ENCODE results near the gene AAK1.
"Not testable (repeated sequence)": the region's sequence is repeated elsewhere in the genome, so short reads cannot be mapped to it uniquely, and the experiment has no call there.

Gene AAK1

GRCh38 chr2:69570474-69570873, 73.1 kb downstream of the AAK1 start:
- DNase-seq, result no peak

- DNase-seq, result no peak
Measured at GRCh38 chr2:69567909-69568300, 75.6 kb downstream of the AAK1 start.

- no peak for DNase-seq
Measured at GRCh38 chr2:69567157-69567908, 76.2 kb downstream of the AAK1 start.

DNA sequence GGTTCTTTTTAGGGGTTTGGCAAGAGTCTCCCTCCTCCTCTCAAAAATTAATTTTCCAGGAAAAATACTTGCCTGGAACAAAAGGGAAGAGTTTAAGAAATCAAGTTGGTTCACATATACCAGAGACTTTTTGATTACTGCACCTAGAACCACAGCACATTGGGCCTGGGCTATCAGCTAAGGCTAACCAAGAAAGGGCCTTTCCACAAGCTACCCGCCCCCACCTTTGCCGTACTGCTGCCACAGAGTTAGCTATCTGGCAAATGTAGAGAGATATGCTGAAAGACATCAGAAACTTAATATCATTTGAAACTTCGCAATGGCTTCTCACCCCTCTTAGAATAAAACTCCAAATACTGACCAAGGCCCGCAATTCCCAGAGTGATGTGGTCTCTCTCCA, 76.9 kb downstream of the AAK1 start:
- no peak for DNase-seq

- DNase-seq, result peak; percentile 69
Measured at GRCh38 chr2:69565431-69565839, 78.1 kb downstream of the AAK1 start.

DNA sequence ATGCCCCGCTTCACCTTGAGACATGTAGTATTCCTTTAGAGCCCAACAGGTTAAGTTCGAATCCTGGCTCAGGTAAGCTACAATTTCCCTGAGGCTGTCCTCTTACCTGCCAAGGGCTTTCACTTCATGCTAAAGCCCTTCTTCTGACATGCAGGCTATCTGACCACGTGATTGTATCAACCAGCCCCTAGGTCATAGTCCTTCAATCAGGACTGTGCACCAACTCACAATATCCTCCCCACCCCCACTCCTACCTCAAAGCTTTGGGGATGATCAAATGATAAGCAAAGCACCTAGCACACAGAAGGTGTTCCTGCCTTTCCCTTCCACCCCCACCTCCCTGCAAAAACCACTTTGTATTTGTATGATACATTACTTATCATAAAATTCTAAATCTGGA, 78.9 kb downstream of the AAK1 start:
- no peak for DNase-seq

DNA sequence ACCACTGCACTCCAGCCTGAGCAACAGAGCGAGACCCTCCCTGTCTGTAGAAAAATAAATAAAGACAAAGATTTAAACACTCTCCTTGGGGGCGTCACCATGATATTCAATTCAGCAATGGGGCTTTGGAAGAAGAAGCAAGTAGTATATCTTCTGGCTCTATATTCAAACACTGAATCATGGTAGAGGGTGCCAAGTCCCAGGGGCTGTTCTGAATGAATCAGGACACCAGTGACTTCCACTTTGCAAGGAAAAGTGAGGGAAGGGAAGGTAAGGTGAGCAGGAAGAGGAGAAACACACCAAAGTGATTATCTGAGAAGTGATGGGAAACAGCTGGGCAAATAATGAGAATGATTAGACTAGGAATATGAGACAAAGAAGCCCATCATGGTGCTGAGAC, 80.5 kb downstream of the AAK1 start:
- DNase-seq, result no peak

DNA sequence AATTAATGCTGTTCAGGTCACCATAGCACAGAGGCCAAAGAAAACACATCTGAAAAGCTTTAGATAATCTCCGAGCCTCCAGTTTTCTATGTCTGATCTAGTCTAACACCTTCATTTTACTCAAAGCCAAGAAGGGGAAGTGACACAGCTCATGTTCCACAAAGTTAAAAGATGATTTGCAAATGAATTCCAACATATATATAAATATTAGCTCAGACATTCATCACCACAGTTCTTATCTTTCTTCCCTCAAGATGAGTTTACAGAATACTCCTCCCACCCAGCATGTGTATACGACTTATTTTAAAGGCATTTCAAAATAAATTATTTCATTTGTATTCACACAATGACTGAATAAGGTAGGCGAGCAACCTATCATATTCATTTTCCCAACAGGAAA, 82.4 kb downstream of the AAK1 start:
- no peak for DNase-seq

- no peak for DNase-seq
Measured at GRCh38 chr2:69560147-69560482, 83.4 kb downstream of the AAK1 start.

DNA sequence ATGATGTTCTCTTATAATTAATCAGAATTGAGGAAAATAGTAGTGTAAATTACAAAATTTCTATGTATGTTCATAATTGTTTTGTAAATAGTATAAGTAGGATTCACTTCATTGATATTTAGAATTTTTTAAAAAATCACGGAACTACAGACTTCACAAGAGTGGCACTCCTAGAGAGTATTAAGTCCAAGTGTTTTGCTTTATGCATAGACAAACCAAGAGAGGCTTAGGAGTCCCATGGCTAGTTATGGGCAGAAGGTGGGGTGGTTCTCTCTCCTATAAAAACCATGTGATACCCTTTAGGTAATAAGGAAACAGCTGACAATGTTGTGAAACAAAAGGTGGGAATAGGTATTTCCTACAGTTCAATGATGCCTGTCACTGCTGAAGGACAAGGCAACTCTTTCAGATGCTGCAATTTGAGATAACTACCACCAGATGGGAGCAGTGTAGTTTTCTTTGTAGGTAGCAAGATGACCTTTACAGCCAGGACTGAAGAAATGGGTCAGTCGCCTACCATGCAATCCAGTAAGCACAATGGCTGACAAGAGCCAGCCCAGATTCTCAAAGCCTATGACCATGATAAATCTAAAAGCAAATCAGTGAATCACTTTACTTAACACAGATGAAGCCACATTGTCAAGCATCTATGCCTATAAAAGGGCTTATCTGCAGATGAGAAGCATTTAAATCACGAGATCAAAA, 83.9 kb downstream of the AAK1 start:
- DNase-seq, result peak; percentile 43

DNA sequence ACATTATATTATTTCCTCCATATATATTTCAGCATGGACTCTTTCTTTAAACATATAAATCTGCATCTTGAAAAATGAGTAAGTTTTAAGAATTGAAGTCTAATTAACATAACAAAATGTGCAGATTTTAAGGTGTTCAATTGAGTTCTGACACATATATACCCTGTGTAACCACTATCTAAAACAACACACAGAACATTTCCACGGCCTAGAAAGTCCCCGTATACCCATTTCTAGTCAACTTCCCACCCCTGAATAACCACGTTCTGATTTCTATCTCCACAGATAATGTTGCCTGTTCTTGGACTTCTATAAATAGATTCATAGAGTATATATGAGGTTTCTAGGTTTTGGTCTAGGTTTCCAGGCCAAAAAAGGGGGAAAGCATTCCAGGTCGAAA, 87.5 kb downstream of the AAK1 start:
- no peak for DNase-seq

DNA sequence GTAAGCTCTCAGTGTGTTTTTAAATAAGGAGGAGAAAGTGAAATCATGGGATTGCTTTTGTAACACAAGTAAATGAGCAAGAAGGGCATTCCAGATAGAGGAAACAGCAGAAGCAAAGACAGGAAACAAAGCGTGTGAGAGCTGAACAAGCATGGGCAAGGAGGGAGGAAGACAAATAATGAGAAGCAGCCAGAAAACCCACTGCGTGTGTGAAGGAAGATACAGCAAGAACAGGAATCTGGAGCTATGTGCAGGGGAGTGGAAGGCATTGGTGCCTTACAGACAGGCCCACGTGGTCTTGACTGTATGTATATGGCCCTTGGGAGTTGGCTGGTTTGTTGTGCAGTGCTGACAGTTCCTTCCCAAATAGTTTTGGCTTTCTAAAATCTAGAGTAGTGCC, 88.6 kb downstream of the AAK1 start:
- DNase-seq, result no peak

DNA sequence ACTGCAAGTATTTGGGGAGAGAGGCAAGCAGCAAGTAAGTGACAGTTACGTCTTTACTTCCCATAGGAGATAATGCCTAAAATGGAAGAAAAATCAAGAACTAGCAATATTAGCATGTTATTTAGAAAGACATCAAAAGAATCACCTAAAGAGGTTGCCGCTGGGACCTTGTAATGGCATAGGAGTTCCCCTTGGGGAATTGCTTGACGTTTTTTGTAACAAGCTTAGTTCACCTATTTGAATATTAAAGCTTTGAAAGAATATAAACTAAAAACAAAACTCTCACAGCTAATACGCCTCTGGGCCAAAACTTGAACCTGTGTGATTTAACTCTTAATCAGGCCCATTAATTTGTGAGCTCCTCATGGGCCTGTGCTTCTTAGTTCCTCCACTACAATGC, 89.0 kb downstream of the AAK1 start:
- no peak for DNase-seq

GRCh38 chr2:69553991-69554390, 89.5 kb downstream of the AAK1 start:
- no peak for DNase-seq

GRCh38 chr2:69550511-69550910, 93.0 kb downstream of the AAK1 start:
- not testable (repeated sequence) for DNase-seq

DNA sequence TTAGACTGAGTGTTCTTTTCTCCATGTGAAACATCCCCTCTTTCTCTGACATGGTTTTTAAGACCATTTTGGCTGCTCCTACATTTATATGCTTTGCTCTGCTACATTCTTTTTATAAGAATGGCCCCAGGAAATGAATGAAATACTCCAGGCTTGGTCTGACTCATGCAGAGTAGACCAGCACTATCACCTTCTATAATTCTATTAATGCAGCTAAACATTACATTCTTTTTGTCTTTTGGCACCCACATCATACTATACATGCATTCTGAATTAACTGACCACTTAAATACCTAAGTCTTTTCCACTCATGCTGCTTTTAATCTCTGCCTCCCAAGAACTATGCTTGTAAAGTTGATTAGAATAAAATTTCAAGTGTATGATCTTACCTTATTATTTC, 94.1 kb downstream of the AAK1 start:
- DNase-seq, result no peak

- DNase-seq, result no peak
Measured at GRCh38 chr2:69547984-69548715, 95.4 kb downstream of the AAK1 start.

DNA sequence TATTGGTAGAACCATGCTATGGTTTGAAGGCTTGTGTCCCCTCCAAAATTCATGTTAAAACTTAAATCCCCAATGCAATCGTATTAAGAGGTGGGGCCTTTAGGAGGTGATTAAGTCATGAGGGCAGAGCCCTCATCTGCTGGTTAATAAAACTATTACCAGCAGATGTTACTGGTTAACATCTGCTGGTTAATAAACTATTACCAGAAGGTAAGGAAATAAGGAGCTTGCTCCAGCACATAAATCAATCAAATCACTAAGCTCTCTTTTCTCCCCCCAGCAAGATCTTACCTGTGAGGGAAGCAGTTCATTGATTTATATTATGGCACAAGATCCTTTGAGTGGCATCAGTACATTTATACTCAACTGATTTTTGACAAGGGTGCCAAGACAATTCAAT, 96.9 kb downstream of the AAK1 start:
- DNase-seq, result no peak

GRCh38 chr2:69545477-69545932, 98.0 kb downstream of the AAK1 start:
- no peak for DNase-seq

DNA sequence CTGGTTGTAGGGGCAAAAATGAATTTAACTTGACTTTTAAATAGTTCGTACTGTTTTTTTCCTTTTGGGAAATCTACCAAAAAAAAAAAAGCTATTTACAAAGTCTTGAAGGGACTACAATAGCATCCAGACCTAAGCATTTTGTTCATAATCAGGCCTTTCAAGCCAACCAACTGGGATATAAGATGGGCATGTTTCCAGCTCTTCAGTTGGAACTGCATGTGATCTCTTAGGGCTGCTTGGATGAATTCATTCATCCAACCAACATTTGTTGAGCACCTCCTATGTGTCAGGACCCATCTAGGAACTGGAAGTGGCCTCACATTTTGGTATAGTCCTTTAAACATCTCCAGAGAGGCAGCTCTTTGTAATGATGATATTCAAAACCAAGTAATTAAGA, 98.6 kb downstream of the AAK1 start:
- DNase-seq, result no peak

GRCh38 chr2:69539549-69539908, 104.0 kb downstream of the AAK1 start:
- DNase-seq, result no peak

GRCh38 chr2:69538872-69539548, 104.5 kb downstream of the AAK1 start:
- DNase-seq, result no peak

DNA sequence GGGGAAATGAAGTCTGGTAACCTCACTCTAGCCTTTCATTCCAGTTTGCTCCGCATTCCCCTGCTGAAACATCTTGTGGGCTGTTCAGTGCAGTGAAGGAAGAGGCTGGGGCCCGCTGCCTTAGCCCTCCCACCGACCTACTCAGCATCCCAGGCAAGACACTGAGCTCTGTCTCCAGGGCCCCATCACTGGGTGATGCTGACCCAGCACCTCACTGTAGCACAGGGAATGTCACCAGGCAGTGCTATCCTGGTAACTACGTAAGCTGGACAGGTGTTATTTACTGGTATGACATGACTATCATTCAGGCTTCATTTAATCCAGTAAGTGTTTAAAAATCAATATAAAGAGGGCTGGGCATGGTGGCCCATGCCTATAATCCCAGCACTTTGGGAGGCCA, 105.3 kb downstream of the AAK1 start:
- DNase-seq, result no peak

- DNase-seq, result no peak
Measured at GRCh38 chr2:69535817-69536241, 107.7 kb downstream of the AAK1 start.

Data from CD4-positive, alpha-beta T cell treated with Interleukin-4 for 4 hours (primary cell).